Small intestine (tissue), 7 donors: ENCODE data around the gene CYP2A7. TPM values are rescaled to one million over a fixed set of nuclear protein-coding genes. Genes with fewer than 3 reads are reported as not detected.
"Not testable (repeated sequence)": the region's sequence is repeated elsewhere in the genome, so short reads cannot be mapped to it uniquely, and the experiment has no call there.

Experiments
- DNase-seq, 2 donors: peaks; one replicate each; pipeline versions ENCODE4 v3.0.0 to v3.0.0-alpha.2; 2013
- FAIRE-seq: peaks from 2 replicates; lab custom pipeline; 2012; peaks lifted over from hg19 to GRCh38; lab: Jason Lieb, UNC
- H3K27ac ChIP-seq, 3 donors: one replicate each; pipeline ENCODE4 v1.5.1; 2013; ENCODE audit warnings: low read length in 2 of 3, mild to moderate bottlenecking in 2 of 3, control low read depth in 1 of 3, inconsistent platforms in 1 of 3, low read depth in 1 of 3, moderate library complexity in 1 of 3
- H3K27me3 ChIP-seq, 3 donors: one replicate each; pipeline ENCODE4 v1.6.1; 2013; ENCODE audit warnings: low read length in 3 of 3, inconsistent platforms in 1 of 3; ENCODE audit not compliant: control insufficient read depth in 3 of 3, insufficient read depth in 3 of 3
- H3K36me3 ChIP-seq, 3 donors: one replicate each; pipeline ENCODE4 v1.6.1; 2013; ENCODE audit warnings: low read length in 3 of 3, inconsistent platforms in 1 of 3, low read depth in 1 of 3, mild to moderate bottlenecking in 1 of 3, moderate library complexity in 1 of 3; ENCODE audit not compliant: control insufficient read depth in 3 of 3, insufficient read depth in 2 of 3
- H3K4me1 ChIP-seq, 3 donors: one replicate each; pipeline ENCODE4 v1.6.1; 2013; ENCODE audit warnings: low read length in 2 of 3, inconsistent platforms in 1 of 3, low read depth in 1 of 3, mild to moderate bottlenecking in 1 of 3, moderate library complexity in 1 of 3; ENCODE audit not compliant: control insufficient read depth in 3 of 3, insufficient read depth in 2 of 3
- H3K4me3 ChIP-seq, 3 donors: one replicate each; pipeline ENCODE4 v1.5.1; 2013; ENCODE audit warnings: low read length in 3 of 3, control low read depth in 1 of 3, inconsistent platforms in 1 of 3, low read depth in 1 of 3, mild to moderate bottlenecking in 1 of 3, moderate library complexity in 1 of 3
- H3K9me3 ChIP-seq, 2 donors: one replicate each; pipeline ENCODE4 v1.6.1; 2013; ENCODE audit warnings: low read depth in 1 of 2, low read length in 1 of 2; ENCODE audit not compliant: control insufficient read depth in 2 of 2, insufficient read depth in 1 of 2
- WGBS, 3 donors: extraction: QIAGEN DNeasy Blood & Tissue Kit; methylation state at CpG; one replicate each; pipeline ENCODE4 v1.1.7; 2013; 5-methylcytosine and 5-hydroxymethylcytosine counted together
- polyA plus RNA-seq, 4 donors: library from polyadenylated mRNA; stranded (reverse) in 3 of 4; unstranded in 1 of 4; fragments of 200-250 nt in 3 of 4; fragments of 120-200 nt in 1 of 4; gene quantifications; one replicate each; pipeline versions ENCODE4 v1.2.1 to v1.2.3, GENCODE V29; 2013
- donor health status: healthy with polysubstance abuse.
- donor health status: control.
- donor health status: control.
- donor health status: Bipolar disorder and iron deficiency.
- donor health status: healthy.

The CYP2A7 gene
- polyA plus RNA-seq, 4 donors, result 0.13 TPM; not detected in 3

GRCh38 chr19:40904673-40905156 is 22.7 kb upstream of the CYP2A7 start:
- H3K27ac ChIP-seq, H3K27me3 ChIP-seq, DNase-seq, H3K9me3 ChIP-seq, H3K36me3 ChIP-seq, FAIRE-seq, H3K4me3 ChIP-seq, H3K4me1 ChIP-seq: not testable (repeated sequence)
- whole genome bisulfite sequencing, 3 donors, result 79 to 87% (median 81%) methylated on average over 10 of the region's 10 CpGs

GRCh38 chr19:40901975-40902750 is 20.1 kb upstream of the CYP2A7 start:
- H3K9me3 ChIP-seq, FAIRE-seq, H3K4me1 ChIP-seq, H3K27ac ChIP-seq, H3K36me3 ChIP-seq, H3K27me3 ChIP-seq, DNase-seq, H3K4me3 ChIP-seq: not testable (repeated sequence)
- WGBS, 3 donors, result 81 to 84% (median 83%) methylated on average over 6 of the region's 6 CpGs

GRCh38 chr19:40900521-40900920 is 18.5 kb upstream of the CYP2A7 start:
- not testable (repeated sequence) for DNase-seq, H3K9me3 ChIP-seq, H3K27me3 ChIP-seq, H3K27ac ChIP-seq, H3K4me1 ChIP-seq, H3K4me3 ChIP-seq, H3K36me3 ChIP-seq, FAIRE-seq
- 94 to 99% (median 97%) methylated on average over 4 to 5 of the region's 5 CpGs for WGBS, 3 donors

GRCh38 chr19:40899964-40900363 is 17.9 kb upstream of the CYP2A7 start:
- H3K36me3 ChIP-seq, DNase-seq, H3K9me3 ChIP-seq, H3K4me3 ChIP-seq, FAIRE-seq, H3K27me3 ChIP-seq, H3K27ac ChIP-seq, H3K4me1 ChIP-seq: not testable (repeated sequence)
- 75 to 78% (median 77%) methylated on average over 12 of the region's 12 CpGs for WGBS, 3 donors

GRCh38 chr19:40896843-40897789 is 15.1 kb upstream of the CYP2A7 start:
- not testable (repeated sequence) for H3K9me3 ChIP-seq, H3K36me3 ChIP-seq, H3K27ac ChIP-seq, H3K4me3 ChIP-seq, FAIRE-seq, DNase-seq, H3K27me3 ChIP-seq, H3K4me1 ChIP-seq
- WGBS, 3 donors, result 82 to 85% (median 85%) methylated on average over 13 of the region's 13 CpGs

GRCh38 chr19:40896418-40896796 is 14.4 kb upstream of the CYP2A7 start:
- no peak for FAIRE-seq
- no peaks in the 10 kb centered on the region for H3K36me3 ChIP-seq
- no peak overlapping the region for H3K27ac ChIP-seq
- no peaks in the 10 kb centered on the region for H3K4me1 ChIP-seq
- DNase-seq, result no peak
- no peak overlapping the region for H3K4me3 ChIP-seq
- peaks cover 0 to 2% (median 0%) of the 10 kb centered on the region in 3 donors for H3K27me3 ChIP-seq
- 92 to 94% (median 93%) methylated on average over 5 of the region's 5 CpGs for WGBS, 3 donors
- H3K9me3 ChIP-seq, result no peaks in the 10 kb centered on the region

GRCh38 chr19:40893112-40893511 is 11.1 kb upstream of the CYP2A7 start:
- H3K9me3 ChIP-seq, result no peaks in the 10 kb centered on the region
- DNase-seq, result no peak

GRCh38 chr19:40889366-40889765 is 7.3 kb upstream of the CYP2A7 start:
- FAIRE-seq (no peak), DNase-seq (no peak)
- WGBS, 3 donors, result 56 to 66% (median 65%) methylated on average over 3 of the region's 3 CpGs
- H3K9me3 ChIP-seq, result no peaks in the 10 kb centered on the region
- no peak overlapping the region for H3K27ac ChIP-seq
- H3K4me3 ChIP-seq, result no peak overlapping the region
- H3K36me3 ChIP-seq, result no peaks in the 10 kb centered on the region
- H3K27me3 ChIP-seq, result peaks cover 0 to 6% (median 0%) of the 10 kb centered on the region in 3 donors
- H3K4me1 ChIP-seq, result peaks cover 0 to 2% (median 0%) of the 10 kb centered on the region in 3 donors

More at GRCh38 chr19:40893112-40893511, 11.1 kb upstream of the CYP2A7 start:
- Histone ChIP-seq H3K36me3 (no peaks in the 10 kb centered on the region), H3K27ac (no peak overlapping the region), H3K27me3 (peaks cover 0 to 6% (median 0%) of the 10 kb centered on the region in 3 donors), H3K4me3 (no peak overlapping the region), H3K4me1 (no peaks in the 10 kb centered on the region)
- no peak for FAIRE-seq
